HL-60 (cell line): ENCODE data around the gene KCNT2.

ENCODE experiments used
- DNase-seq, 2 experiments: peaks; one replicate each; pipeline ENCODE4 v3.0.0-alpha.2; 2010 to 2020; ENCODE audit warnings: low read depth in 1 of 2, low spot score in 1 of 2
- H3K27ac ChIP-seq: fragments of 250-450 bp; sonication (Bioruptor Pico); replicated peaks from 2 replicates; pipeline ENCODE4 v1.5.1; 2020; ENCODE audit warnings: mild to moderate bottlenecking, moderate library complexity
- H3K27me3 ChIP-seq: fragments of 250-450 bp; sonication (Bioruptor Pico); 2 replicates; pipeline ENCODE4 v1.5.1; 2021; ENCODE audit warnings: mild to moderate bottlenecking, moderate library complexity; ENCODE audit not compliant: insufficient read depth, poor library complexity, severe bottlenecking
- H3K4me3 ChIP-seq: replicated peaks from 2 replicates; pipeline ENCODE4 v1.5.1; 2011; ENCODE audit warnings: mild to moderate bottlenecking, control low read depth, low read length; ENCODE audit not compliant: insufficient read depth
- CTCF ChIP-seq: IDR thresholded peaks from one replicate; pipeline ENCODE4 v1.5.1; 2011; ENCODE audit warnings: low read length, control low read depth, inconsistent platforms; ENCODE audit not compliant: insufficient read depth
- GABPA ChIP-seq: IDR thresholded peaks from 2 replicates; pipeline ENCODE4 v1.6.1; 2012; ENCODE audit warnings: low read depth
- POLR2AphosphoS5 ChIP-seq: IDR thresholded peaks from 2 replicates; pipeline ENCODE4 v1.6.1; 2012; ENCODE audit warnings: low read depth
- REST ChIP-seq: IDR thresholded peaks from 2 replicates; pipeline ENCODE4 v1.6.1; 2012; ENCODE audit warnings: low read depth; ENCODE audit not compliant: insufficient replicate concordance
- SPI1 ChIP-seq: IDR thresholded peaks from 2 replicates; pipeline ENCODE4 v1.6.1; 2012; ENCODE audit warnings: low read depth, mild to moderate bottlenecking, borderline replicate concordance

Gene KCNT2

GRCh38 chr1:196305216-196305615 lies 303.0 kb downstream of the KCNT2 start:
- Histone ChIP-seq H3K4me3 (no peak overlapping the region), H3K27ac (no peak overlapping the region), H3K27me3 (no peaks in the 10 kb centered on the region)
- DNase-seq = no peak
- no peak for TF ChIP-seq SPI1

GRCh38 chr1:196302981-196303380 lies 305.3 kb downstream of the KCNT2 start:
- no peak for DNase-seq
- TF ChIP-seq POLR2AphosphoS5 (no peak), REST (no peak), GABPA (no peak), SPI1 (no peak), CTCF (no peak)
- H3K27me3 ChIP-seq = no peaks in the 10 kb centered on the region
- H3K4me3 ChIP-seq = no peak overlapping the region
- no peak overlapping the region for H3K27ac ChIP-seq

GRCh38 chr1:196302420-196302819 lies 305.8 kb downstream of the KCNT2 start:
- no peak overlapping the region for H3K27ac ChIP-seq
- DNase-seq = no peak

More at GRCh38 chr1:196302420-196302819, 305.8 kb downstream of the KCNT2 start:
- Histone ChIP-seq H3K27me3 (no peaks in the 10 kb centered on the region), H3K4me3 (no peak overlapping the region)
- TF ChIP-seq POLR2AphosphoS5 (no peak), CTCF (no peak), SPI1 (no peak), GABPA (no peak), REST (no peak)
